ENCODE data around the gene MANEA.

DNA sequence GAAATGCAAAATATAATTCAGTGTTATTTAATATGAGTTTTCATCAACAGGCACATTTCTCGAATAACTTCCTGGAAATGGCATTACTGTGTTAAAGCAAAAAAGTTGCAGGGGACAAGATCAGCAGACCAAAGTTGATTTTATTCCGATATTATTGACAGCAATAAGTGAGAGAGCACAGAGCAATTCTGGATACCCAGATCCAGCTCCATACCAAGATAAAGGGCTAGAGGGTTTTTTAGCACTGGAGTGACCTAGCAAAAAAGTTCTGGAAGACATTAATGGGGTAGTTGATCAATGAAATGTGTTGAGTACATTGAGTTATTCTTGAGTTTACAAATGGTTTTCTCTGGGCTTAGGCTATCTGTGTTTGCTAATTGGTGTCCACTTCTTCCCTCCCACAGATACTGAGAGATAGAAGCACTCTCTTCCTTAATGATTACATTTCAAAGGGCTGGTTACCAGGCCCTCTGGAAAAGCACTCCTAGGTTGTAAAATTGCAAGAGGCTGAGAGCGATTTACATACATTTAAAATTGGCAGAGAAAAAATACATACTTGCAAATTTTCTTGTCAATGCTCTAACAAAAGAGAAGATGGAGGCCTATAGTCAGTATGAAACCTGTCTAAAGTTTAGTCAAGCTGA lies 47.0 kb upstream of the MANEA start:
- no peak for TF ChIP-seq POLR2A (IDR thresholded peaks at IDR 0.05; ENCODE audit: low read length)
- no peak for TF ChIP-seq GATA1 (IDR thresholded peaks at IDR 0.05; ENCODE audit: low read depth, low read length)

Measured in erythroblast (primary cell).